ENCODE data around the gene CACNA1G. TPM values are rescaled to one million over a fixed set of nuclear protein-coding genes. Genes with fewer than 3 reads are reported as not detected.

Gene CACNA1G
- total RNA-seq, 1 donor from 2014 or later: 4.9 TPM

GRCh38 chr17:50533185-50533584 is 27.3 kb upstream of the CACNA1G start:
- Histone ChIP-seq H3K27me3 (peaks cover 14% of the 10 kb centered on the region), H3K36me3 (peaks cover 0 to 3% of the 10 kb centered on the region in 2 donors), H3K4me1 (peaks cover 28% of the 10 kb centered on the region), H3K4me3 (peak overlapping the region; percentile 36 to 45), H3K9me3 (no peaks in the 10 kb centered on the region), H3K27ac (peak overlapping the region; percentile 54)
- intact Hi-C loops (cut with DNase I): no loop called here
- no peak for TF ChIP-seq POLR2A (IDR thresholded peaks at IDR 0.05)
- TF ChIP-seq CTCF (IDR thresholded peaks at IDR 0.05): no peak
- TF ChIP-seq POLR2AphosphoS5 (IDR thresholded peaks at IDR 0.05; ENCODE audit: insufficient read depth in 1 of 2, low read depth in 1 of 2): no peak
- DNase-seq (ENCODE audit: extremely low spot score in 2 of 2): no peak

- Histone ChIP-seq H3K9me3 (no peaks in the 10 kb centered on the region), H3K4me1 (peaks cover 28% of the 10 kb centered on the region), H3K36me3 (peaks cover 0 to 9% of the 10 kb centered on the region in 2 donors), H3K27ac (peak overlapping the region; percentile 54), H3K27me3 (peaks cover 14% of the 10 kb centered on the region), H3K4me3 (peak overlapping the region; percentile 36 to 45)
- intact Hi-C loops (cut with DNase I): no loop called here
- TF ChIP-seq POLR2AphosphoS5 (IDR thresholded peaks at IDR 0.05; ENCODE audit: insufficient read depth in 1 of 2, low read depth in 1 of 2) (no peak), CTCF (IDR thresholded peaks at IDR 0.05) (no peak), POLR2A (IDR thresholded peaks at IDR 0.05) (no peak)
- DNase-seq (ENCODE audit: extremely low spot score in 2 of 2): no peak
These were observed 26.8 kb upstream of the CACNA1G start for GRCh38 chr17:50533720-50534148.

- no peak for DNase-seq (ENCODE audit: extremely low spot score in 2 of 2)
- peak overlapping the region; percentile 36 to 45 for H3K4me3 ChIP-seq
- H3K27ac ChIP-seq: peak overlapping the region; percentile 56
- no peaks in the 10 kb centered on the region for H3K9me3 ChIP-seq
- intact Hi-C loops (cut with DNase I): no loop called here
- TF ChIP-seq CTCF (IDR thresholded peaks at IDR 0.05) (no peak), POLR2AphosphoS5 (IDR thresholded peaks at IDR 0.05; ENCODE audit: insufficient read depth in 1 of 2, low read depth in 1 of 2) (peak; percentile 28 to 72)
- peaks cover 0 to 10% of the 10 kb centered on the region in 2 donors for H3K36me3 ChIP-seq
- H3K27me3 ChIP-seq: peaks cover 14% of the 10 kb centered on the region
- H3K4me1 ChIP-seq: peaks cover 29% of the 10 kb centered on the region
These were observed 26.1 kb upstream of the CACNA1G start for GRCh38 chr17:50534222-50534978.

- peaks cover 35% of the 10 kb centered on the region for H3K4me1 ChIP-seq
- intact Hi-C loops (cut with DNase I): no loop called here
- no peak for DNase-seq (ENCODE audit: extremely low spot score in 2 of 2)
- H3K27me3 ChIP-seq: peaks cover 14% of the 10 kb centered on the region
- TF ChIP-seq POLR2A (IDR thresholded peaks at IDR 0.05): no peak
- no peak for TF ChIP-seq CTCF (IDR thresholded peaks at IDR 0.05)
- no peak for TF ChIP-seq POLR2AphosphoS5 (IDR thresholded peaks at IDR 0.05; ENCODE audit: insufficient read depth in 1 of 2, low read depth in 1 of 2)
- no peaks in the 10 kb centered on the region for H3K9me3 ChIP-seq
- peaks cover 0 to 10% of the 10 kb centered on the region in 2 donors for H3K36me3 ChIP-seq
- H3K27ac ChIP-seq: peak overlapping the region; percentile 56
- H3K4me3 ChIP-seq: peak overlapping the region in 1 of 2 donors; percentile 45
These were observed 25.6 kb upstream of the CACNA1G start for GRCh38 chr17:50534979-50535326.

GRCh38 chr17:50535407-50535806 is 25.1 kb upstream of the CACNA1G start:
- intact Hi-C loops (cut with DNase I): no loop called here
- Histone ChIP-seq H3K9me3 (no peaks in the 10 kb centered on the region), H3K36me3 (peaks cover 0 to 10% of the 10 kb centered on the region in 2 donors), H3K4me3 (no peak overlapping the region), H3K27me3 (peaks cover 14% of the 10 kb centered on the region), H3K4me1 (peaks cover 37% of the 10 kb centered on the region), H3K27ac (no peak overlapping the region)
- DNase-seq (ENCODE audit: extremely low spot score in 2 of 2): no peak
- no peak for TF ChIP-seq CTCF (IDR thresholded peaks at IDR 0.05)
- no peak for TF ChIP-seq POLR2A (IDR thresholded peaks at IDR 0.05)
- no peak for TF ChIP-seq POLR2AphosphoS5 (IDR thresholded peaks at IDR 0.05; ENCODE audit: insufficient read depth in 1 of 2, low read depth in 1 of 2)

Data from vagina (tissue), 2 donors.